DMS 273 (cell line): ENCODE data around the gene SLC12A2.

Source experiments
- DNase-seq: peaks from one replicate; lab custom pipeline; 2025; ENCODE audit not compliant: unreplicated experiment; lab: John Stamatoyannopoulos, UW

The SLC12A2 gene

GRCh38 chr5:128083033-128083810, at the start of gene SLC12A2:
Gene SLC12A2 (plus strand): TSS chr5:128083766. CDS start chr5:128083955, 189 bp downstream.
- peak; percentile 97 for DNase-seq

- peak; percentile 37 for DNase-seq
Measured at GRCh38 chr5:128035689-128036088, 47.9 kb upstream of the SLC12A2 start.

DNA sequence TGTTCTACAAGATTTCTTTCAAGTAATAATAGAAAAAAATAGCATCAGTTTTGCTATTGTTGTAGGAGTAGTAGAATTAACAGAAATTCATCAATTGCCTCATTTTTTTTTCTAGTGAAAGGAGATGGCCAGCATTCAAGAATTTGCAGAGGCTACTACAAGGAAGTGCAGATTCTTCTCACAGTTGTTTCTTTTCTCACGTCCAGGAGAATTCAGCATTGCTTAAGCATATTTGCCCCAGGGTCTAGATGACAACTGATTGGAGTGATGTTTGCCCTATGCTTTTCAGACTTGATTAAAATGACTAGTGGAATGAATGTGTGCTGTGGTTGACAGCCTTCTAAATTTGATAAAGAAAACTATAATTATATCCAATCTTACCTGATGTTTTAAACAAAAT, 46.6 kb upstream of the SLC12A2 start:
- no peak for DNase-seq

DNA sequence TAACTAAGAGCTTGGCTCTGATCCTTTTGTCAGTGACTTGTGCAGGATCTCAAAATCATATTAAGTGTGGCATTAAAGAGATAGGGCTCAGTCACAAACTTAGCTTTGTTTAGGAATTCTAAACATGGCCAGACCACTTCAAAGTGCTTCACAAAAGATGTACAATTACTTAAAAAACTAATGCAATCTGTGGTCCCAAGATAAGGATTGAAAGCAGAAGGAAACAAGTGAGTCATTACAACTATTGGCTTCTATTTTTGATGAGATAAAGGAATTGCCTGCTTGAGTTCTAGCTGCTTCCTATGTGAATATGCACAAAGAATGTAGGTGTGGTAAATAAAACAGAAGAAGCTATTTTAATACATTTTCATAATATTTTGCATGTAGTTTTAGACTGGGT, 44.9 kb upstream of the SLC12A2 start:
- no peak for DNase-seq

- no peak for DNase-seq
Measured at GRCh38 chr5:128040927-128041326, 42.6 kb upstream of the SLC12A2 start.

DNA sequence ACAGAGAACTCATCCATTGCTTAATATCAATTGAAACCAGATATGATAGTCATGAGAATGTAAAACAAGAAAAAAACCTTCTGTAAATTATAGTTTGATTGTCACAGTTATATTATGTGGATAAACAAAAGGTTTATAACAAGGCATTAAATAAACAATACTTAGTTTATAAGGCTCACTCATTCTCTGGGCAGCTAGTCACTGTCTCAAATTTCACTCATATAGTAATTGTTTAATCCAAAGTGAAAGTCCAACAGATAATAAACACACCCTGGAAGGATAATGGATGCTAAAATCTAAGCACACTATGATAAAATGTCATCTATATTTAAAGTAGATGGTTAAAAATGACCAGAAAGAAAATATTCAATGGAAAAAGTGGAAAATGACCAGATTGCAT, 30.8 kb upstream of the SLC12A2 start:
- no peak for DNase-seq

- peak; percentile 4 for DNase-seq
Measured at GRCh38 chr5:128053291-128053954, 30.1 kb upstream of the SLC12A2 start.

DNA sequence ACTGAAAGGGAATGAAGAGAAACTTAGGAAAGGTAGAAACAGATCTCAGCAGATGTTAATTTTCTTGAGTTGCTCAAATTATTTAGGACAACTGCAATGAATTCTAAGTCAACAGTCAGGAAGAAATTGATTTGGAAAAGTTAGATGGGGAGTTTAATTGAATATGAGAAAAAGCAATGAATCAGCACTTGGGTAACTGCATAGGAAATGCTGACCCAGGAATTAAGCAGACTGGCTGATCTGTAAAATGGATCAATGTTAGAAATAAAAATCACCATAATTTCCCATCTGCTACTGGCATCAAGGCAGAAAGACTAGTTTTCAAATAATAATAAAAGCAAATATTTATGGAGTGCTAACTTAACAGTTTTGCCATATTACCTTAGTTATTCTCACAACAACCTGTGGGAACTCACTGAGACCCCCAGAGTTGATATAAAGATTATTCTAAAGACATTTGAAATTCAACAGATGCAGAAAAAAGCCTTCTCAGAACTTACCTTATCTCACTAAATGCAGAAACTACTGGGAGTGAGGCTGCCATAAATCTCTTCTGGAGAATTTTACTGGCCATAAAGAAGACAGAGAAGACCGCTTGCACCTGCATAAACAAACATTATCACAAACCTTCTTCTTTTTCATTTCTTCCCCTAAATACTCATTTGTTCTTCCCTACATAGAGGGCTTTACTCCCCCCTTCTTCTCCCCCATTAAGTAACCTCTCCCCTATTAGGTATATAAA, 22.8 kb upstream of the SLC12A2 start:
- DNase-seq, result no peak

DNA sequence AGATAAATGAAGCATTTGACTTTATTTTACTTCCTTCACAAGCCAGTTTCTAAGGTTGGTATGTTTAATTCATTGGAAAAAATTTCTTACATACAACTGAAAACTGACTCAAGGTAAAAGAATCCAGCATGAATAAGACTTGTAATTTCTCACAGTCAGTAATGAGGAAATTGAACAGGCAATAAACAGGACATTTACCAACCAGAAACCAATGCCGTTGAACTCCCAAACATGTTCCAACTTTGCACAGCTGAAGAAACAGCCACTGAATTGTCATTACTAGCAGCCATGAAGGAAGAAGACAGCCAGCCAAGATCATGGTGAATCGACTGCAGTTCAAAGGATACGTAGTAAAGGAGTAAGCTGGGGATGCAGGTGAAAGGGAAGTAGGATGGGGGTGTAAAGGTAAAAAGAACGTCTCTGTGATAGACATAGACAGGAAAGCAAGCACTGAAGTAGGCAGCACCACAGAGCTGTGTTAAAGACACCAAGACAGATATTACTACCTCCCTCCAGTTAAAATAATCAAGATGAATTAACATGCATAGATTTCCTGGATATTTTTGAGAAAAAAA, 21.3 kb upstream of the SLC12A2 start:
- no peak for DNase-seq

GRCh38 chr5:128074171-128074570, 9.4 kb upstream of the SLC12A2 start:
- no peak for DNase-seq

- no peak for DNase-seq
Measured at GRCh38 chr5:128074953-128075352, 8.6 kb upstream of the SLC12A2 start.

- DNase-seq, result no peak
Measured at GRCh38 chr5:128077526-128077925, 6.0 kb upstream of the SLC12A2 start.

DNA sequence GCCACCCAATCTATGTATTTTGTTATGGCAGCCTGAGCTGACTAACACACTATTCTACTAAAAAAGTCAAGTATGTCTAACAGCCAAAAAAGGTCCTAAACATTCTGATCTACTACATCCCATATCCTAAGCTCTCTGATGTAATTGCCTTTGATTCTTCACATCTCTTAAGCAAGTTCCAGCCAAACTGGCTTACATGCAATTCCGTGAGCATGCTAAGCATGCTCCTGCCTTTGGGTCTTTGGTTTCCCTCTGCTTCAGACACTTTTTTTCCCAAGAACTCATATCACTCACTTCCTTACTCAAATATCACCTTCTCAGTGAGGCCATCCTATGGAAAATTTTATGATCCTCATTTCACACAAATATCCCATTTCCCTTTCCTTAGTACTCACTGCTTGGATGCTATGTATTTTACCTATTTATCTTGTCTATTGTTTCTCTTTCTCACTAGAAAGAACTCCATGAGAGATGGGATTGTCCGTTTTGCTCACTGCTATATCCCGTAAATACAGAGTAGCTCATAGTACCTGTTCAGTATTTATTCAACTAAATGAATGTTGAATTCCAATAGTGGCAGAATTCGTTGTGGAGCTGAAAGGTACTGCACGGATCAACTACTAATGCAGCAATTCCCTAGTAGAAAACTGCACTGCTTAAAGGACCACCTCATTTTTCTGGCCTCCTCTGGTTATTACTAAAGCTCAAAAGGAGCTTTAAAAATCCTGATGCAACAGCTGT, 2.3 kb upstream of the SLC12A2 start:
- DNase-seq, result peak; percentile 57

DNA sequence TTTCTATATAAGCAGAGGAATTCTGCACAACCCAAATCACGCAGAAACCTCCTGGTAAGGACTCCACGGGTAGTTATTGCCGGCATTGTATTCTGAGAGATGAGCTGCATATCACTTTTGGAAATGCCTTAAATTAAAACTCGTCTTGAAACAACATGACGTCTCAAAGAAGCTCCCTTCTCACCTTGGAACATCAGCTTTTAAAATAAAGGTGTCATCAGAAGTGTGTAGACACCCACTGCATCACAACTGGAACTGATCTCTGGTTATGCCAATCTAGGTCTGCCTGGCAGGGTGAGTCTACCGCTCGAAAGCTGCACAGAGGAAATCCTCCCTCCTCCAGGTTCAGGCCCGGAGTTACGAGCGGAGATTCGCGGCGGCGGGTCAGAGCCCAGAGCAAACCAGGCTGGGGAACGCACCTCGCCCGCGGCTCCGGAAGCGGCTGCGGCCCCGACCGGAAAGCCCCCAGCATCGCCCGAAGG, 974 bp upstream of the SLC12A2 start:
- no peak for DNase-seq

DNA sequence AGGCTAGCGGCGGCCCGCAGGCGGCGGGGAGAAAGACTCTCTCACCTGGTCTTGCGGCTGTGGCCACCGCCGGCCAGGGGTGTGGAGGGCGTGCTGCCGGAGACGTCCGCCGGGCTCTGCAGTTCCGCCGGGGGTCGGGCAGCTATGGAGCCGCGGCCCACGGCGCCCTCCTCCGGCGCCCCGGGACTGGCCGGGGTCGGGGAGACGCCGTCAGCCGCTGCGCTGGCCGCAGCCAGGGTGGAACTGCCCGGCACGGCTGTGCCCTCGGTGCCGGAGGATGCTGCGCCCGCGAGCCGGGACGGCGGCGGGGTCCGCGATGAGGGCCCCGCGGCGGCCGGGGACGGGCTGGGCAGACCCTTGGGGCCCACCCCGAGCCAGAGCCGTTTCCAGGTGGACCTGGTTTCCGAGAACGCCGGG, 253 bp downstream of the SLC12A2 start:
- DNase-seq, result no peak

DNA sequence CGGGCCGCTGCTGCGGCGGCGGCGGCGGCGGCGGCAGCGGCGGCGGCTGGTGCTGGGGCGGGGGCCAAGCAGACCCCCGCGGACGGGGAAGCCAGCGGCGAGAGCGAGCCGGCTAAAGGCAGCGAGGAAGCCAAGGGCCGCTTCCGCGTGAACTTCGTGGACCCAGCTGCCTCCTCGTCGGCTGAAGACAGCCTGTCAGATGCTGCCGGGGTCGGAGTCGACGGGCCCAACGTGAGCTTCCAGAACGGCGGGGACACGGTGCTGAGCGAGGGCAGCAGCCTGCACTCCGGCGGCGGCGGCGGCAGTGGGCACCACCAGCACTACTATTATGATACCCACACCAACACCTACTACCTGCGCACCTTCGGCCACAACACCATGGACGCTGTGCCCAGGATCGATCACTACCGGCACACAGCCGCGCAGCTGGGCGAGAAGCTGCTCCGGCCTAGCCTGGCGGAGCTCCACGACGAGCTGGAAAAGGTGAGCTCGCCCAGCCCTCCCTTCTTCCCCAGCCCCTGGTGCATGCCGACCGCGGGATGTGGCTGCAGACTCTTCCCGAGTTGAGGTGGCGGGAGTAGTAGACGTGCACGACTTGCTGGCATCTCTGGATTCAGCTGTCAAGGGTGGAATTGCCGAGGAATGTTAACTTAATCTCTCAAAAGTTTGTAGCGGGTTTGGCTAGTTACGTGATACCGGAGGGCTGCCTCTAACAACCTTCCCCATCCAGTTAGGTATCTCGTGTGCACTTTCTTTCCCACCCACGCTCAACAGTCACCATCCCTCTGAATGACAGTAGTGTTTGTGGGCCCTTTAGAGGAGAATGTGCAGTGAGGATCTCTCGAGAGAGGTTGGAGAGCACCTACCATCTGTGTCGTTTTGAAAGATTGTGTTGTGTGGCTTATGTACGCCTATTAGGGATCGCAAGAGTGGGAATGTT, 932 bp downstream of the SLC12A2 start:
- DNase-seq, result peak; percentile 78

- DNase-seq, result no peak
Measured at GRCh38 chr5:128085413-128085812, 1.8 kb downstream of the SLC12A2 start.

DNA sequence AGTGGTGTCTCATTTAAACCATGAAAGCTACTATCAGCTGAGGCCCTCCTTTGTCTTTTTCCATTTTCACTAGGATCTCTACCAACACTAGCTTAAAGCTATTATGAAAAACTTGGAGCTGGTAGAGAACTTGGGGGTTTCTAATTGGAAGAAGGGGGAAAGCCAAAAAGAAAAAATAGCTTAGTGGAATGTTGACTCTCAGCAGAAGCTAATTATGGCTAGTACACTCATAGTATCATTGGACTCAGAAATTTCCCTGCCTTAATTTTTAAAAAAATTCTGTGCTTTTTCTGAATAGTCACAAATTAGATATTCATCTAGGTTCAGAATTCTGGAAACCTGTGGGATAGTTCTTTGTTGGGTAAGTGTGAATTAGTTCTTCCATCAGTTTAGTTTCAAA, 8.0 kb downstream of the SLC12A2 start:
- DNase-seq, result no peak

- no peak for DNase-seq
Measured at GRCh38 chr5:128092144-128092543, 8.6 kb downstream of the SLC12A2 start.

- no peak for DNase-seq
Measured at GRCh38 chr5:128093368-128093767, 9.8 kb downstream of the SLC12A2 start.
